Liver (tissue), 9 donors: ENCODE measurements around the gene HOXB9. TPM values are rescaled to one million over a fixed set of nuclear protein-coding genes. Genes with fewer than 3 reads are reported as not detected.

Experiments used
- DNase-seq: peaks from one replicate; pipeline ENCODE4 v3.0.0-alpha.2; 2017; ENCODE audit warnings: low spot score
- H3K27ac ChIP-seq, 2 donors: one replicate each; pipeline ENCODE4 v1.7.0; 2013; ENCODE audit warnings: inconsistent platforms in 2 of 2, low read length in 2 of 2, control low read depth in 1 of 2, low read depth in 1 of 2, mild to moderate bottlenecking in 1 of 2
- H3K27me3 ChIP-seq, 4 donors: one replicate each; pipeline versions ENCODE4 v1.6.1 to v1.7.0; 2013; ENCODE audit warnings: low read length in 3 of 4, inconsistent platforms in 1 of 4, mild to moderate bottlenecking in 1 of 4, moderate library complexity in 1 of 4; ENCODE audit not compliant: control insufficient read depth in 4 of 4, insufficient read depth in 4 of 4
- H3K36me3 ChIP-seq, 4 donors: one replicate each; pipeline versions ENCODE4 v1.6.1 to v1.7.0; 2013; ENCODE audit warnings: low read length in 3 of 4, mild to moderate bottlenecking in 3 of 4, low read depth in 1 of 4, moderate library complexity in 1 of 4; ENCODE audit not compliant: control insufficient read depth in 4 of 4, insufficient read depth in 3 of 4
- H3K4me1 ChIP-seq, 4 donors: one replicate each; pipeline versions ENCODE4 v1.6.1 to v1.7.0; 2013; ENCODE audit warnings: low read length in 3 of 4, mild to moderate bottlenecking in 3 of 4, moderate library complexity in 1 of 4; ENCODE audit not compliant: control insufficient read depth in 4 of 4, insufficient read depth in 4 of 4
- H3K4me3 ChIP-seq, 3 donors: one replicate each; pipeline versions ENCODE4 v1.6.1 to v1.7.0; 2013; ENCODE audit warnings: low read length in 3 of 3, control low read depth in 1 of 3, low read depth in 1 of 3, mild to moderate bottlenecking in 1 of 3
- H3K9ac ChIP-seq, 2 donors: one replicate each; pipeline ENCODE4 v1.7.0; 2013; ENCODE audit warnings: low read length in 2 of 2, mild to moderate bottlenecking in 2 of 2, moderate library complexity in 2 of 2, control low read depth in 1 of 2, low read depth in 1 of 2
- H3K9me3 ChIP-seq, 4 donors: one replicate each; pipeline versions ENCODE4 v1.6.1 to v1.7.0; 2013; ENCODE audit warnings: low read length in 3 of 4; ENCODE audit not compliant: control insufficient read depth in 4 of 4
- ATF3 ChIP-seq: IDR thresholded peaks from 2 replicates; pipeline ENCODE4 v1.6.1; 2016; ENCODE audit warnings: antibody characterized with exemption
- CTCF ChIP-seq: fragments of 150-350 bp; IDR thresholded peaks from 2 replicates; pipeline ENCODE4 v1.5.1; 2017; ENCODE audit warnings: improper control_type of control experiment, low read depth, low read length; ENCODE audit not compliant: missing input control
- EGR1 ChIP-seq, 2 donors: IDR thresholded peaks; 2 replicates each; pipeline ENCODE4 v1.6.1; 2016 to 2018; ENCODE audit warnings: antibody characterized with exemption in 2 of 2, low read depth in 2 of 2
- FOXA1 ChIP-seq: IDR thresholded peaks from 2 replicates; pipeline ENCODE4 v1.6.1; 2016; ENCODE audit warnings: antibody characterized with exemption
- FOXA2 ChIP-seq: IDR thresholded peaks from 2 replicates; pipeline ENCODE4 v1.6.1; 2016; ENCODE audit warnings: antibody characterized with exemption
- HNF4A ChIP-seq, 2 donors: conservative IDR thresholded peaks; 2 replicates each; pipeline ENCODE4 v1.6.1; 2016; ENCODE audit warnings: antibody characterized with exemption in 2 of 2, mild to moderate bottlenecking in 2 of 2
- HNF4G ChIP-seq: IDR thresholded peaks from 2 replicates; pipeline ENCODE4 v1.6.1; 2016; ENCODE audit warnings: antibody characterized with exemption
- JUND ChIP-seq, 2 donors: IDR thresholded peaks; 2 replicates each; pipeline ENCODE4 v1.6.1; 2016; ENCODE audit warnings: antibody characterized with exemption in 2 of 2
- NR2F2 ChIP-seq: IDR thresholded peaks from 2 replicates; pipeline ENCODE4 v1.6.1; 2016; ENCODE audit warnings: antibody characterized with exemption
- RAD21 ChIP-seq, 2 donors: IDR thresholded peaks; 2 replicates each; pipeline ENCODE4 v1.6.1; 2016; ENCODE audit warnings: antibody characterized with exemption in 2 of 2, mild to moderate bottlenecking in 2 of 2
- REST ChIP-seq: IDR thresholded peaks from 2 replicates; pipeline ENCODE4 v1.6.1; 2016; ENCODE audit warnings: antibody characterized with exemption, mild to moderate bottlenecking
- RXRA ChIP-seq, 2 donors: IDR thresholded peaks; 2 replicates each; pipeline ENCODE4 v1.6.1; 2017 to 2018; ENCODE audit warnings: antibody characterized with exemption in 2 of 2, mild to moderate bottlenecking in 1 of 2
- SP1 ChIP-seq: IDR thresholded peaks from 2 replicates; pipeline ENCODE4 v1.6.1; 2018; ENCODE audit warnings: antibody characterized with exemption, mild to moderate bottlenecking
- TAF1 ChIP-seq: conservative IDR thresholded peaks from 2 replicates; pipeline ENCODE4 v1.6.1; 2016; ENCODE audit warnings: antibody characterized with exemption, mild to moderate bottlenecking
- YY1 ChIP-seq: IDR thresholded peaks from 2 replicates; pipeline ENCODE4 v1.6.1; 2016; ENCODE audit warnings: antibody characterized with exemption, mild to moderate bottlenecking
- ZBTB33 ChIP-seq: IDR thresholded peaks from 2 replicates; pipeline ENCODE4 v1.6.1; 2016; ENCODE audit warnings: antibody characterized with exemption
- WGBS: extraction: QIAGEN DNeasy Blood & Tissue Kit; methylation state at CpG from one replicate; pipeline ENCODE4 v1.1.7; 2013; 5-methylcytosine and 5-hydroxymethylcytosine counted together
- polyA plus RNA-seq, 2 donors: library from polyadenylated mRNA; stranded (reverse) in 1 of 2; unstranded in 1 of 2; fragments of 200-250 nt in 1 of 2; fragments of >200 nt in 1 of 2; fragmentation: Nextera tagmentation in 1 of 2; extraction: Ambion mirVana in 1 of 2; gene quantifications; one replicate each; pipeline versions ENCODE4 v1.2.1 to v1.2.3, GENCODE V29; 2013 to 2015
- total RNA-seq, 2 donors: library from RNA; depleted of rRNA; stranded (reverse); fragments of >200 nt; gene quantifications; one replicate each; pipeline ENCODE4 v1.2.3, GENCODE V29; 2014
- donor health status: healthy.
- donor health status: healthy.
- donor health status: healthy.
- donor health status: healthy.
- donor health status: healthy.

Gene HOXB9
- total and polyA plus RNA-seq, 4 donors = not detected

GRCh38 chr17:48636177-48637018, 10.2 kb upstream of the HOXB9 start:
- no peak for TF ChIP-seq JUND (IDR thresholded peaks at IDR 0.05)
- TF ChIP-seq REST = no peak
- no peak for TF ChIP-seq RAD21 (IDR thresholded peaks at IDR 0.05)
- peak; percentile 20 for TF ChIP-seq CTCF
- TF ChIP-seq SP1 = no peak
- Histone ChIP-seq H3K27me3 (peaks cover 19 to 60% (median 32%) of the 10 kb centered on the region in 4 donors), H3K36me3 (no peaks in the 10 kb centered on the region), H3K4me1 (peaks cover 0 to 3% (median 0%) of the 10 kb centered on the region in 4 donors), H3K4me3 (no peak overlapping the region), H3K27ac (no peak overlapping the region), H3K9me3 (no peaks in the 10 kb centered on the region), H3K9ac (no peak overlapping the region)
- WGBS = 6% methylated on average over 39 of the region's 39 CpGs
- DNase-seq = peak; percentile 70

GRCh38 chr17:48634493-48635208, 8.5 kb upstream of the HOXB9 start:
- Histone ChIP-seq H3K36me3 (no peaks in the 10 kb centered on the region), H3K9me3 (no peaks in the 10 kb centered on the region), H3K4me1 (peaks cover 0 to 3% (median 0%) of the 10 kb centered on the region in 4 donors), H3K27me3 (peaks cover 17 to 52% (median 32%) of the 10 kb centered on the region in 4 donors), H3K27ac (no peak overlapping the region), H3K4me3 (no peak overlapping the region), H3K9ac (no peak overlapping the region)
- DNase-seq = no peak
- WGBS = 26% methylated on average over 20 of the region's 20 CpGs
- TF ChIP-seq ZBTB33 = no peak
- no peak for TF ChIP-seq FOXA2
- TF ChIP-seq EGR1 (IDR thresholded peaks at IDR 0.05; ENCODE audit: low read depth in 2 of 2) = no peak
- TF ChIP-seq HNF4A (conservative IDR thresholded peaks at IDR 0.05) = no peak
- no peak for TF ChIP-seq HNF4G
- no peak for TF ChIP-seq ATF3
- no peak for TF ChIP-seq FOXA1
- TF ChIP-seq YY1 = no peak
- no peak for TF ChIP-seq JUND (IDR thresholded peaks at IDR 0.05)
- TF ChIP-seq NR2F2 = no peak
- TF ChIP-seq SP1 = no peak
- TF ChIP-seq RAD21 (IDR thresholded peaks at IDR 0.05) = no peak
- TF ChIP-seq TAF1 = no peak
- no peak for TF ChIP-seq CTCF
- no peak for TF ChIP-seq REST
- no peak for TF ChIP-seq RXRA (IDR thresholded peaks at IDR 0.05)
